HG03558 (cell line): Measurements from ENCODE around the gene ZCCHC17.

Experiments used
- ATAC-seq: cut with Tn5 transposase; IDR thresholded peaks from one replicate; pipeline ENCODE4 v1.9.1; 2021; ENCODE audit warnings: moderate number of reproducible peaks; ENCODE audit not compliant: unreplicated experiment; ENCODE audit errors: extremely low read depth

The ZCCHC17 gene

GRCh38 chr1:31366796-31367195 lies 70.0 kb downstream of the ZCCHC17 start:
- no peak for ATAC-seq

GRCh38 chr1:31368611-31369107 lies 71.8 kb downstream of the ZCCHC17 start:
- no peak for ATAC-seq

DNA sequence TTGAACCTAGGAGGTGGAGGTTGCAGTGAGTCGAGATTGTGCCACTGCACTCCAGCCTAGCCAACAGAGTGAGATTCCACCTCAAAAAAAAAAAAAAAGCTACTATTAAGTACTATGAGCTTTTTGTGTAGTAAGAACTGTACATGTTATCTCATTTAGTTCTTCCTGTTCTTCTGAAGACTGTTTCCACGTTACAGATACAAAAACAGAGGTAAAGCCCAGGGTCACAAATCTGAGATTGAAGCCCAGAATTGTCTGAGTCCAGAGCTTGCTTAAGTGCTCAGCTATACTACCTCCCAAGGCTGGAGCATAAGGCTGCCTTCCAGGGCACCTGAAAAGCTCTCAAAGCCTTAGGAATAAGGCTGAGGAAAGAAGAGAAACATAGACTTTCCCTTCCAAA lies 73.2 kb downstream of the ZCCHC17 start:
- ATAC-seq = no peak

GRCh38 chr1:31370565-31370964 lies 73.7 kb downstream of the ZCCHC17 start:
- ATAC-seq = no peak

DNA sequence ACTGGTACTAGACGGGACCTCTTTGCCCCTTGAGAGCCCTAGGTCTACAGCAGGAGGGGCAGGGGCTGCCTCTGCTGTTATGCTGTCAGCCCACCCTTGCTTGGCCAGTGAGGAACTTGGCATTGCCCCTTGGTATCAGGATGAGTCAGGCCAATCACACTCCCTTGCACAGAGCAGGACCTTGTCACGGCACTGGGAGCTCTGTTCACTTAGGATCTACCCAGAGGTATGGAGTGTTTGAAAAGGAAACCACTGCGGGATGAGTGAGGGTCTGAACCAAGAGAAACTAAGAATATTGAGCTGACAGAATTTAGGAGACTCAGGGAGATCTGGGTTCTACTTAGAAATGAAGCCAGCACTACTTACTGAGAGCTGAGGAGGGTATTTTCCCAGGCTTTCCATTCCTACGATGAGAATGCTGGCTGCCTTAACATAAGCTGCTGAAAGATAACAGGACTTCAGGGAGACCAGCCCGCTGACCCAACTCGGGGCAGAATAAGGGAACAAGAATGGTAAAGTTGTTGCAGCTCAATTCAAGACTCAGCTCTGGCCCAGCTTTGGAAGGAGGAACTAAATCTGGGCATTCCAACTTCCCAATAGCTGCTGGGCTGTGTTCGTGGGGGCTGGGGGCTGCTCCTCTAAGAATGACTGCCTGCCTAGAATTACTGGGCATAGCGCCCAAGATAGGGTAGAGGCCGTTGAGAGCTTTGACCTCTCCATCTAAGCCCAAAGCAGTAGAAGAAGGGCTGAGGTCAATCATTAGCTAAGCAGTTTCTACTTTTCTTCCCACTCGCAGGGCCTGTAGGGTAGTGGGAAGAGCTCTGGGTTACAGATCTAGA lies 74.5 kb downstream of the ZCCHC17 start:
- no peak for ATAC-seq

- no peak for ATAC-seq
Observed at GRCh38 chr1:31372051-31372450, 75.2 kb downstream of the ZCCHC17 start.

GRCh38 chr1:31372751-31373055 lies 75.9 kb downstream of the ZCCHC17 start:
- no peak for ATAC-seq

GRCh38 chr1:31373056-31373896 lies 76.4 kb downstream of the ZCCHC17 start, which contains the start of gene FABP3:
FABP3 (minus strand) TSS chr1:31373076; CDS start chr1:31373014, 62 bp downstream.
- ATAC-seq = no peak

GRCh38 chr1:31373897-31374486 lies 77.2 kb downstream of the ZCCHC17 start:
- no peak for ATAC-seq

DNA sequence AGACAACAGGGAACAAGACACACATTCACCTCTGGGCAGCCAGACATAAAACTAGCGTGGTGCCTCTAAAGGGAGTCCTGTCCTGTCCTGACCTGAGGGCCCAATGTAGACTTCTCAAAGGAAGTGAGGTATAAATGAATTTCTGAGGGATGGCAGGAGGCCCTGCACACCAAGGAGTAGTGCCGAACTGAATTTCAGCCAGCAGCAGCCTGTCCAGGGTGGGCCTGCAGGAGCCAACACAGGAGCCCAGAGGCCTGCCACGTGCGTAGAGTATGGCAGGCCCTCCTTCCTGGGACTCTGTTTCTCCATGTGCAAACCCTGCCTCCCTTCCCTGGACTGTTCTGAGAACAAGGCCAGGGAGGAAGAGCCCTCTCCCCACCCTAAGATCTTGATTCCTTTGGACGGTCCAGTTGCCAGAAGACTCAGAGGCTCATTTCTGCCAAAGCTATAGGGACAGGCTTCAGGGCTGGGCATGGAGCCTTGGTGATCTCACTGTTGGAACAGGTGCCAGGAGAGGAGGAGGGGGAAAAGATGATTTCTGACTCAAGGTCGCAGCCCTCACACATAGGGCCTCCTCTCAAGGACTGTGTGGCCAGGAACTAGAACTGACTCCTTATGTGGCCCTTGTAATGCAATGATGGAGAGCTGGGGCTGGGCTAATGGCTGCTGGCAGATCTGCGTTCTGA lies 77.8 kb downstream of the ZCCHC17 start:
- no peak for ATAC-seq

DNA sequence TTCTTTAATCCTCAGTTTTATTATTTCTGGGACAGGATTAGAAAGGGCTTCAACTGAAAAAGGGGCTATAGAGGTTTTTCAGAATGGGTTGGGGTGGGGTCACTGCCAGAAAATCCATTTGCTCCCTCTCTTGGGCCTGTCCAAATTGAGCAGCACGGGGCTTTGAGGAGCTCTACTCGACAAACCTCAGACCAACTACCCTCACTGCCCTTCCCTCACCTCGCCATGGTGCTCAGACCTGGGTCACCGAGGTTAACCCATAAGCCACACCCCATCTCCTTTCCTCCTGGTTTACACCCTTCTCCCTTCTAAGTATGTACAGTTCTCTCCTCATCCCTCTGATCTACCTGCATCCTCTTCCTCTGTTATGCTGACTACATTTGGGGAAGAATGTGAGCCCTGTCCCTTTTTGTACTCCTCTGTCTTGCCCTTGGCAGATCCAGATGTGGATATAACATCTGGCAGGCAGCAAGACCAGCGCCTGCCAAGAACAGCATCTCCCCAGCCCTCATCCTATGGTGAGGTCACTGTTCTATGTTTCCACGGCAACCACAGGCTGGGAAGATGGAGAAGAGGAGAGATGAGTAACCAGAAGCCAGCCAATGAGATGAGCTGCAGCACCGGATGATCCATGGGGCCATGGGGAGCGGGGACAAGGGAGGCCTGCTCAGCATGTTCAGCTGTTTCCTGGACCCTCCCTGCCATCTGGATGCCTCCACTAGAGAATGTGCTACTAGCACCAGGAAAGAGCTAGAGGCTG lies 79.7 kb downstream of the ZCCHC17 start:
- no peak for ATAC-seq

GRCh38 chr1:31377364-31377863 lies 80.6 kb downstream of the ZCCHC17 start:
- no peak for ATAC-seq

- no peak for ATAC-seq
Observed at GRCh38 chr1:31378001-31378400, 81.2 kb downstream of the ZCCHC17 start.

GRCh38 chr1:31380181-31380580 lies 83.3 kb downstream of the ZCCHC17 start:
- no peak for ATAC-seq

DNA sequence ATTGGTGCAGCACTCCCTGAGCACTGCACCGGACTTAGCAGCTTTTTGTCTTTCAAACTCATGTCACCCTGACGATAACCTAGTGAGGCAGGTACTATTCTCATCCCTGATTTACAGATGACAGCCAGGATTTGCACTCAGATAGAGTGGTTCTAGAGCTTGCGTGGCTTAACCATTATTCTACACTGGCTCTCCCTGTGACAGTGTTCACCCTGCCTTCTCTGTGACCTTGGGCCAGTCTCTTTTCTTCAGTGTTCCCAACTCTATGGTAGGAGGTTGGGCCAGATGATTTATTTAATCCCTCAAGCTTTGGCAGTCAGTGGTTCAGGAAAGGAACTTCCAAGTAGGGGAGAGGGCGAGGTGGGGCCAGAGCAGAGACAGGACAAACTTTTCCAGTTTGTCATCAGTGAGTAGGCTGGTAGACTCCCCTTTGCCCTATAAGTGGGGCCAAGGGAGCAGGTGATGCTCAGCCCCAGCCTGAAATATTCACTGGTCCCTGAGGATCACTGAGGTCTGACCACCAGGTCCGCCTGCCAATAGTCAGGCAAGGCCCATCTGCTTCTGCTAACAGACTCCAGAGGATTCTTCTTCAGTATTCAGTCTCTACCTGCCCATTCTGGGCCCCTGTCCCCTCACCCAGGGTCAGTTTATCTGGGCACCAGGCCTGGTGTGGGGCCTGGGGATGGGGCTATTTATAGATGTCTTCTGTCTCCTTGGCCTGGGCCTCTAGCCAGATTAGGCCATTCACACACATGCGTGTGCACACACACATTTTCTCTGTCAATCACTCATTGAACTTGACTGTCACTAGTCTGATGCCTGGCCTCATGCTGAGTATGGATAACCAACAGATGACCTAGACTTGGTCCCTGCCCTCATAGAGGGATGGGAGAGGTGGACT lies 84.8 kb downstream of the ZCCHC17 start:
- ATAC-seq = no peak

GRCh38 chr1:31382379-31382989 lies 85.7 kb downstream of the ZCCHC17 start:
- no peak for ATAC-seq

GRCh38 chr1:31383967-31384366 lies 87.1 kb downstream of the ZCCHC17 start:
- ATAC-seq = no peak
